T-helper 1 cell treated with Interleukin-12 subunit alpha and Interleukin-12 subunit beta and Interleukin-4 antibody, amounts not matched to agents 30 μg/mL and 1 μg/mL, for 36 hours (primary cell): ENCODE data around the gene NUP210.

Experiments used
- H3K27ac Mint-ChIP-seq: one replicate; pipeline ENCODE4 v1.8.0; 2021; ENCODE audit warnings: mild to moderate bottlenecking, mixed read lengths
- H3K27me3 Mint-ChIP-seq: one replicate; pipeline ENCODE4 v1.8.0; 2021; ENCODE audit warnings: low read depth, mixed read lengths
- H3K36me3 Mint-ChIP-seq: one replicate; pipeline ENCODE4 v1.8.0; 2021; ENCODE audit warnings: low read depth, mixed read lengths
- H3K4me1 Mint-ChIP-seq: one replicate; pipeline ENCODE4 v1.8.0; 2021; ENCODE audit warnings: low read depth, mixed read lengths
- H3K4me3 Mint-ChIP-seq: one replicate; pipeline ENCODE4 v1.8.0; 2021; ENCODE audit warnings: mild to moderate bottlenecking, moderate library complexity, mixed read lengths
- H3K9me3 Mint-ChIP-seq: one replicate; pipeline ENCODE4 v1.8.0; 2021; ENCODE audit warnings: mixed read lengths

The NUP210 gene

DNA sequence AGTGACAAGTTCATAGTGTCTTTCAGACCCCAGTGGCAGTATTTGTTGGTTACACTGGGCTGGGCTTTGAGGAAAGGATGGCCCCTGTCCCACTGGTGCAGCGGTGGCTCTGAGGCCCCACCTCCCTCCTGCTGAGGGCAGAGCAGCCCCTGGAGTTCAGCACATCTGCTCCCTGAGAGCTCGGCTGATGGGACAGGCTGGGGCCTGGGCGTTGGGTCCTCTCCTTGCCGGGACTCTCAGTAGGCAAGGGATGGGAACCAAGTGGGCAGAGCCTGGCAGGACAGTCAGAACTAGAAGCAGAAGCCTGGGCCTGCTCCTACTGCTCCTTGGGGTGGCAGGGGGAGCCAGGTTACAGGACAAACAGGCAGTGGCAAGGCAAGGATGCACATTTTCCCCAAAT lies 114.5 kb downstream of the NUP210 start:
- Mint-ChIP-seq H3K27me3 (no peaks in the 10 kb centered on the region), H3K27ac (no peak overlapping the region), H3K36me3 (peaks cover 5% of the 10 kb centered on the region), H3K4me1 (peaks cover 8% of the 10 kb centered on the region), H3K4me3 (no peak overlapping the region), H3K9me3 (no peaks in the 10 kb centered on the region)

DNA sequence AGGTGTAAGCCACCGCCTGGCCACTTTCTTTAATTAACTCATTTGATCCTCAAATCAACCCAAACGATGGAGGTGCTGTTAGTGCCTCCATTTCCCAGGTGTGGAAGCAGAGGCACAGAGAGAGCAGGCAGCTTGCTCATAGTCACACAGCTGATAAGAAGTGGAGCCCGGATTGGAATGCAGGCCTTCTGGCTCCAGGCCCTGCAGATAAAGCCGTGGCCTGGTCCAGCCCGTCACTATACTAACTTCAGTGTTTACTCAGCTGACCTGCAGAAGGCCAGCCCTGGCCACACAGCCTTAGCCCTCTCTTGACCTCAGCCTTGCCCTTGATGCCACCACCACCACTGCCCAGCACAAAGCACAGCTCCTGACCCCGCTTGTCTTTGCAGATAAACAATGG lies 116.7 kb downstream of the NUP210 start:
- H3K9me3 Mint-ChIP-seq = no peaks in the 10 kb centered on the region
- peaks cover 8% of the 10 kb centered on the region for H3K4me1 Mint-ChIP-seq
- no peak overlapping the region for H3K27ac Mint-ChIP-seq
- H3K4me3 Mint-ChIP-seq = no peak overlapping the region
- H3K36me3 Mint-ChIP-seq = peaks cover under 1% of the 10 kb centered on the region
- H3K27me3 Mint-ChIP-seq = no peaks in the 10 kb centered on the region

DNA sequence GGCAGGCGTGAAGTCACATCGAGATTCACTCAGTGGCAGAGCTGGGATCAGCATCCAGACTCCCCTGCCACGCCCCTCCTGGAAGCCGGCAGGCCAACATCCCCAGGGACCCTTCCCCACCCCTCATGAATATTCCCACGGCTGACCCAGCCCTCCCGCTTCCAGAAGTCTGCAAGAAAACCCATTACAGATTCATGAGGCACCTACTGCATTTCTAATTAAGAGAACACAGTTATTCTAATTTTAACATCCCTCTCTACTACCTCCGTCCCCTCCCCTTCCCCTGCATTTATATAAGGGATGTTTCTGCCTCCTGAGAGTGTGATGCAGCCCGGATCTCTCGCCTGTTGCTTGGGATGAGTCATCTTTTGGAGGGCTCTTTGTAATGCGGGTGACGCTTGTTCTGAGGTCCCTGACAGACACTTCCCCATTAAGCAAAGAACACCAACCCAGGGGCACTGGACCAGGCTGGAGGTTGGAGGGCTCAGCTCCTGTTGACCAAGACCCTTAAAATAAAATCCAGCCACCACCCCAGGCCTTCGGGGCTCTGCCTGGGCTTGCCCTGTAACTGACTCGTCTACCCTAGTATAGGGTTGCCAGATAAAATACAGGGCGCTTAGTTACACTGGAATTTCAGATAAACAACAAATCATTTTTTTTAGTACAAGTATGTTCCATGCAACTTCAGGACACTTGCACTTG lies 118.7 kb downstream of the NUP210 start:
- H3K4me1 Mint-ChIP-seq = peaks cover 13% of the 10 kb centered on the region
- H3K4me3 Mint-ChIP-seq = no peak overlapping the region
- no peak overlapping the region for H3K27ac Mint-ChIP-seq
- no peaks in the 10 kb centered on the region for H3K36me3 Mint-ChIP-seq
- H3K9me3 Mint-ChIP-seq = no peaks in the 10 kb centered on the region
- H3K27me3 Mint-ChIP-seq = no peaks in the 10 kb centered on the region

DNA sequence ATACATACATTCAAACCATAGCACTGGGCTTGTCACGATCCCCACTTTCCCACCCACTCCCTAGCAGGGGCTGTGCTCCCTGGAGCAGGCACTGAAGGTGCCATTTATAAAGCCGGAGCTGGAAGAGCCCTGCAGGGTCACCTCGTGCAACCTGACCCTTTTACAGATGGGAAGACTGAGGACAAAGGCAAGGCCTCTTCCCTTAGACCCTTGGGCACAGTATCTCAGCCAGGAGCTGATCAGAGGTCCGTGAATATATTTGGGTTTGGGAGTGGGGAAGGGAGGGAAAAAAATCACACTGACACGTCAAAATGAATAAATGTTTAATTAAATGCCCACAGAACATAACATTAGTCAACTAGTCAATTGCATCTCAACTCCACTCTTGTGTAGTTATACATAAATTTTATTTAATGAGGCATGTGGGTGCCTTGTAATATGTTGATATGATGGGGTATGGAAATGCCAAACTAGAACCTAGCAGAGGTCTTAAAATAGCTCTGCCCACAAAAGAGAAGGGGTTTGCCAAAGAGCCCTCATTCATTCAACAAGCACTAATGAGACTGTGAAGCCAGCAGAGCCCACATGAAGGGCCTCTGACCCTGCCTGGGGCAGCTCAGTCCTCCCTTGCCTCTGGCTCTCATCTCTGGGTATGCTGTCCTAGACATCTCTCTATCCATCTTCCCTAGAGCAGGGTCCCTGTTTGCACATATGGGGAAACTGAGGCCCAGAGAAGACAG lies 119.4 kb downstream of the NUP210 start:
- H3K27ac Mint-ChIP-seq = no peak overlapping the region
- H3K36me3 Mint-ChIP-seq = no peaks in the 10 kb centered on the region
- no peaks in the 10 kb centered on the region for H3K27me3 Mint-ChIP-seq
- H3K4me1 Mint-ChIP-seq = peaks cover 14% of the 10 kb centered on the region
- no peak overlapping the region for H3K4me3 Mint-ChIP-seq
- no peaks in the 10 kb centered on the region for H3K9me3 Mint-ChIP-seq

- H3K27ac Mint-ChIP-seq = no peak overlapping the region
- H3K4me1 Mint-ChIP-seq = peaks cover 14% of the 10 kb centered on the region
- no peaks in the 10 kb centered on the region for H3K9me3 Mint-ChIP-seq
- H3K36me3 Mint-ChIP-seq = no peaks in the 10 kb centered on the region
- no peak overlapping the region for H3K4me3 Mint-ChIP-seq
- peaks cover 6% of the 10 kb centered on the region for H3K27me3 Mint-ChIP-seq
Measured at GRCh38 chr3:13299531-13300155, 120.5 kb downstream of the NUP210 start.

- H3K27ac Mint-ChIP-seq = no peak overlapping the region
- H3K4me3 Mint-ChIP-seq = no peak overlapping the region
- no peaks in the 10 kb centered on the region for H3K9me3 Mint-ChIP-seq
- H3K36me3 Mint-ChIP-seq = no peaks in the 10 kb centered on the region
- peaks cover 10% of the 10 kb centered on the region for H3K27me3 Mint-ChIP-seq
- H3K4me1 Mint-ChIP-seq = peaks cover 11% of the 10 kb centered on the region
Measured at GRCh38 chr3:13296662-13297061, 123.5 kb downstream of the NUP210 start.

- H3K27ac Mint-ChIP-seq = no peak overlapping the region
- H3K27me3 Mint-ChIP-seq = peaks cover 17% of the 10 kb centered on the region
- H3K36me3 Mint-ChIP-seq = no peaks in the 10 kb centered on the region
- no peaks in the 10 kb centered on the region for H3K9me3 Mint-ChIP-seq
- no peak overlapping the region for H3K4me3 Mint-ChIP-seq
- H3K4me1 Mint-ChIP-seq = peaks cover 6% of the 10 kb centered on the region
Measured at GRCh38 chr3:13294442-13295351, 125.4 kb downstream of the NUP210 start.

DNA sequence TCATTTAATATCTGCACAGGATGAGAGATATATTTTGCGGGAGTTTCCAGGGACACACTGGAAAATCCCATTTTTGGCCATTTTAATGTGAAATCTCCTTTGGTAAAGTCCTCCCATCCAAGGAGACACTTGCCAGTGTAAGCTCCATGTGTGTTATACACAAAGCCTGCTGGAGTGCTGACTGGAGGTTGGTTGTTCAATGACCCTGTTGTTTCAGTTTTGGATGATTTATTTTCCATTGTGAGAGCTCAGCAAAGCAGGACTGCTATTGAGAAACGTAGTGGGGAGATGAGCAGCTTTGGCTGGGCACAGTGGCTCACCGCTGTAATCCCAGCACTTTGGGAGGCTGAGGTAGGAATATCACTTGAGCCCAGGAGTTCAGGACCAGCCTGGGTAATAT lies 127.7 kb downstream of the NUP210 start:
- H3K4me3 Mint-ChIP-seq = no peak overlapping the region
- no peak overlapping the region for H3K27ac Mint-ChIP-seq
- H3K27me3 Mint-ChIP-seq = peaks cover 18% of the 10 kb centered on the region
- H3K4me1 Mint-ChIP-seq = peaks cover 6% of the 10 kb centered on the region
- H3K9me3 Mint-ChIP-seq = peaks cover under 1% of the 10 kb centered on the region
- H3K36me3 Mint-ChIP-seq = no peaks in the 10 kb centered on the region

- no peaks in the 10 kb centered on the region for H3K36me3 Mint-ChIP-seq
- no peaks in the 10 kb centered on the region for H3K4me1 Mint-ChIP-seq
Measured at GRCh38 chr3:13290941-13291340, 129.2 kb downstream of the NUP210 start.

GRCh38 chr3:13289771-13290285 lies 130.3 kb downstream of the NUP210 start:
- H3K4me1 Mint-ChIP-seq = no peaks in the 10 kb centered on the region
- no peaks in the 10 kb centered on the region for H3K36me3 Mint-ChIP-seq
- no peak overlapping the region for H3K27ac Mint-ChIP-seq
- peaks cover 14% of the 10 kb centered on the region for H3K9me3 Mint-ChIP-seq
- H3K4me3 Mint-ChIP-seq = no peak overlapping the region
- peaks cover 28% of the 10 kb centered on the region for H3K27me3 Mint-ChIP-seq

More at GRCh38 chr3:13290941-13291340, 129.2 kb downstream of the NUP210 start:
- Mint-ChIP-seq H3K27ac (no peak overlapping the region), H3K9me3 (peaks cover 14% of the 10 kb centered on the region), H3K27me3 (peaks cover 31% of the 10 kb centered on the region), H3K4me3 (no peak overlapping the region)

- no peaks in the 10 kb centered on the region for H3K4me1 Mint-ChIP-seq
- peaks cover 21% of the 10 kb centered on the region for H3K9me3 Mint-ChIP-seq
- no peak overlapping the region for H3K27ac Mint-ChIP-seq
- H3K36me3 Mint-ChIP-seq = peaks cover 5% of the 10 kb centered on the region
- H3K27me3 Mint-ChIP-seq = peaks cover 34% of the 10 kb centered on the region
- H3K4me3 Mint-ChIP-seq = no peak overlapping the region
Measured at GRCh38 chr3:13288732-13289718, 131.1 kb downstream of the NUP210 start.

DNA sequence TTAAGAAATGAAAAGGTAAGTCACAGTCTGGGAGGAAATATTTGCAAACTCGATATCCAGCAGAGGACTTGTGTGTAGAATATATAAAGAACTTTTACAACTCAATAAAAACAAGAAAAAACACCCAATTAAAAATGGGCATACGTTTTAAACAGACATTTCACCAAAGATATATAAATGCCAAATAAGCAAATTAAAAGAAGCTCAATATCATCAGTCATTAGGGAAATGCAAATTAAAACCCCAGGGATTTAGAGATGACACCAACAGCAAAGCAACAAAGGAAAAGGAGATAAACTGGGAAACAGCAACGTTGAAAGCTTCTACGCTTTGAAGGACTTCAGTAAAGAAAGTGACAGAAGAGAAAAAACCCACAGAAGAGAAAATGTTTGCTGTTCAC lies 132.3 kb downstream of the NUP210 start:
- H3K27me3 Mint-ChIP-seq = peaks cover 40% of the 10 kb centered on the region
- H3K27ac Mint-ChIP-seq = no peak overlapping the region
- no peak overlapping the region for H3K4me3 Mint-ChIP-seq
- no peaks in the 10 kb centered on the region for H3K4me1 Mint-ChIP-seq
- H3K36me3 Mint-ChIP-seq = peaks cover 8% of the 10 kb centered on the region
- peaks cover 26% of the 10 kb centered on the region for H3K9me3 Mint-ChIP-seq

- H3K27ac Mint-ChIP-seq = no peak overlapping the region
- H3K36me3 Mint-ChIP-seq = peaks cover 8% of the 10 kb centered on the region
- H3K9me3 Mint-ChIP-seq = peaks cover 26% of the 10 kb centered on the region
- H3K4me3 Mint-ChIP-seq = no peak overlapping the region
- H3K27me3 Mint-ChIP-seq = peaks cover 41% of the 10 kb centered on the region
- no peaks in the 10 kb centered on the region for H3K4me1 Mint-ChIP-seq
Measured at GRCh38 chr3:13286873-13287272, 133.2 kb downstream of the NUP210 start.
